Natural killer cell (primary cell): ENCODE measurements around the gene MAPKAP1. TPM values are rescaled to one million over a fixed set of nuclear protein-coding genes. Genes with fewer than 3 reads are reported as not detected.

ENCODE experiments used
- ATAC-seq, 3 donors: fragments of 150-1000 bp in 2 of 3; fragments of 200-7000 bp in 1 of 3; cut with Tn5 transposase; 1 replicate in 1 of 3; 2 replicates in 2 of 3; pipeline ENCODE4 v1.10.0; 2021; ENCODE audit warnings: mild to moderate bottlenecking in 2 of 3, moderate library complexity in 2 of 3
- DNase-seq, 2 donors: peaks; one replicate each; pipeline versions ENCODE4 v3.0.0 to v3.0.0-alpha.2; 2013 to 2021; ENCODE audit warnings: mixed read lengths in 1 of 2
- H3K27ac ChIP-seq: one replicate; pipeline ENCODE4 v1.5.1; 2013; ENCODE audit warnings: mild to moderate bottlenecking, low read length
- H3K27me3 ChIP-seq: one replicate; pipeline ENCODE4 v1.6.1; 2013; ENCODE audit warnings: low read length; ENCODE audit not compliant: control insufficient read depth, insufficient read depth
- H3K36me3 ChIP-seq: one replicate; pipeline ENCODE4 v1.6.1; 2013; ENCODE audit warnings: low read length; ENCODE audit not compliant: control insufficient read depth, insufficient read depth
- H3K4me1 ChIP-seq: one replicate; pipeline ENCODE4 v1.6.1; 2013; ENCODE audit warnings: low read length; ENCODE audit not compliant: control insufficient read depth, insufficient read depth
- H3K4me3 ChIP-seq: one replicate; pipeline ENCODE4 v1.5.1; 2013; ENCODE audit warnings: low read length
- H3K9me3 ChIP-seq: one replicate; pipeline ENCODE4 v1.6.1; 2013; ENCODE audit warnings: low read length; ENCODE audit not compliant: control insufficient read depth, insufficient read depth
- H3K27ac Mint-ChIP-seq, 2 donors: one replicate each; pipeline ENCODE4 v1.8.0; 2022; ENCODE audit warnings: mild to moderate bottlenecking in 2 of 2, mixed read lengths in 2 of 2, moderate library complexity in 1 of 2
- H3K27me3 Mint-ChIP-seq, 2 donors: one replicate each; pipeline ENCODE4 v1.8.0; 2022; ENCODE audit warnings: low read depth in 2 of 2, mixed read lengths in 2 of 2
- H3K36me3 Mint-ChIP-seq: one replicate; pipeline ENCODE4 v1.8.0; 2022; ENCODE audit warnings: mixed read lengths
- H3K4me1 Mint-ChIP-seq, 2 donors: one replicate each; pipeline ENCODE4 v1.8.0; 2022; ENCODE audit warnings: mixed read lengths in 2 of 2
- H3K4me3 Mint-ChIP-seq: one replicate; pipeline ENCODE4 v1.8.0; 2022; ENCODE audit warnings: mild to moderate bottlenecking, moderate library complexity, mixed read lengths
- H3K9me3 Mint-ChIP-seq, 2 donors: one replicate each; pipeline ENCODE4 v1.8.0; 2022; ENCODE audit warnings: mixed read lengths in 2 of 2
- WGBS: methylation state at CpG from one replicate; pipeline ENCODE4 v1.1.7; 2013; ENCODE audit warnings: missing lambda C conversion rate; ENCODE audit not compliant: insufficient coverage; 5-methylcytosine and 5-hydroxymethylcytosine counted together
- intact Hi-C: fragments of 100-400 bp; cut with micrococcal nuclease; formaldehyde crosslinking; loops from one replicate; pipeline ENCODE4 v1.14.2; 2022
- total RNA-seq, 4 donors: library from RNA; stranded (reverse); fragments of 120-200 nt in 1 of 4; gene quantifications; one replicate each; pipeline versions ENCODE4 v1.2.3 to v1.2.4, GENCODE V29; 2013 to 2022
- TF ChIP-seq, protein P1 (sequence below): fragments of 200-600 bp; IDR thresholded peaks from one replicate; pipeline ENCODE4 v1.8.0; 2022; ENCODE audit warnings: antibody characterized with exemption

Gene MAPKAP1
- total RNA-seq, 3 donors from 2014 or later (not counting 1 experiment from before 2014, with no cell fraction given) = 51.1 to 73.0 (median 58.8) TPM

DNA sequence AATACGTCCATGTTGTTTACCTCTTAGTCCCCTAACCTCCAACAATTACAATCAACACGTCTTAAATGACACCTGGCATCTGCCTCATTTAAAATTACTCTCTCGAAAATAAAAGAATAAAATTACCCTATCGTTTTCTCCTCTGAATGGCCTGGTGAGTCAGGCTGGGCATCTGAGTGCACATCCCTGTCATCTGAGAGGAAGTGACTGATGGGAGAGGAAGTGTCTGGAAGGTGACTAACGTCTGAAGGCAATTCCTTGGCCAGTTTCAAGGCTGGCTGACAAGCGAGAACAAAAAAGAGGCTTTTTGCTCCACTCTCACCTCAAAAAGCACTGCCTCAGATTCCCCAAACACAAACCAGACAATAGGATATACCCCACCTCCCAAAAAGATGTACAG is 57.7 kb downstream of the MAPKAP1 start:
- TF ChIP-seq, protein P1, sequence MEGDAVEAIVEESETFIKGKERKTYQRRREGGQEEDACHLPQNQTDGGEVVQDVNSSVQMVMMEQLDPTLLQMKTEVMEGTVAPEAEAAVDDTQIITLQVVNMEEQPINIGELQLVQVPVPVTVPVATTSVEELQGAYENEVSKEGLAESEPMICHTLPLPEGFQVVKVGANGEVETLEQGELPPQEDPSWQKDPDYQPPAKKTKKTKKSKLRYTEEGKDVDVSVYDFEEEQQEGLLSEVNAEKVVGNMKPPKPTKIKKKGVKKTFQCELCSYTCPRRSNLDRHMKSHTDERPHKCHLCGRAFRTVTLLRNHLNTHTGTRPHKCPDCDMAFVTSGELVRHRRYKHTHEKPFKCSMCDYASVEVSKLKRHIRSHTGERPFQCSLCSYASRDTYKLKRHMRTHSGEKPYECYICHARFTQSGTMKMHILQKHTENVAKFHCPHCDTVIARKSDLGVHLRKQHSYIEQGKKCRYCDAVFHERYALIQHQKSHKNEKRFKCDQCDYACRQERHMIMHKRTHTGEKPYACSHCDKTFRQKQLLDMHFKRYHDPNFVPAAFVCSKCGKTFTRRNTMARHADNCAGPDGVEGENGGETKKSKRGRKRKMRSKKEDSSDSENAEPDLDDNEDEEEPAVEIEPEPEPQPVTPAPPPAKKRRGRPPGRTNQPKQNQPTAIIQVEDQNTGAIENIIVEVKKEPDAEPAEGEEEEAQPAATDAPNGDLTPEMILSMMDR = no peak
- peak overlapping the region; percentile 16 to 69 for H3K27ac Mint-ChIP-seq
- Histone ChIP-seq H3K27ac (peak overlapping the region; percentile 68), H3K4me3 (no peak overlapping the region), H3K4me1 (peaks cover 25% of the 10 kb centered on the region), H3K36me3 (peaks cover 4% of the 10 kb centered on the region), H3K27me3 (no peaks in the 10 kb centered on the region), H3K9me3 (no peaks in the 10 kb centered on the region)
- no peaks in the 10 kb centered on the region for H3K27me3 Mint-ChIP-seq
- ATAC-seq (peak in 1 of 3 donors; percentile 44), DNase-seq (peak in 1 of 2 donors; percentile 15)
- no peak overlapping the region for H3K4me3 Mint-ChIP-seq
- intact Hi-C loops = no loop called here
- WGBS = 60% methylated on average over 6 of the region's 6 CpGs
- H3K36me3 Mint-ChIP-seq = no peaks in the 10 kb centered on the region
- peaks cover 47 to 58% of the 10 kb centered on the region in 2 donors for H3K4me1 Mint-ChIP-seq
- H3K9me3 Mint-ChIP-seq = no peaks in the 10 kb centered on the region

GRCh38 chr9:125648294-125648693 is 58.7 kb downstream of the MAPKAP1 start:
- no peaks in the 10 kb centered on the region for H3K27me3 ChIP-seq
- H3K27ac Mint-ChIP-seq = peak overlapping the region; percentile 69 to 97
- no peaks in the 10 kb centered on the region for H3K9me3 ChIP-seq
- no peaks in the 10 kb centered on the region for H3K27me3 Mint-ChIP-seq
- peaks cover 25% of the 10 kb centered on the region for H3K4me1 ChIP-seq
- DNase-seq (no peak), ATAC-seq (no peak)
- H3K36me3 Mint-ChIP-seq = no peaks in the 10 kb centered on the region
- no peak overlapping the region for H3K27ac ChIP-seq
- peaks cover 47 to 54% of the 10 kb centered on the region in 2 donors for H3K4me1 Mint-ChIP-seq
- intact Hi-C loops = no loop called here
- H3K36me3 ChIP-seq = peaks cover under 1% of the 10 kb centered on the region
- H3K4me3 ChIP-seq = no peak overlapping the region
- H3K4me3 Mint-ChIP-seq = no peak overlapping the region
- TF ChIP-seq, protein P1 = no peak
- 96% methylated on average over 1 of the region's 1 CpG for WGBS
- H3K9me3 Mint-ChIP-seq = no peaks in the 10 kb centered on the region

- peaks cover 25% of the 10 kb centered on the region for H3K4me1 ChIP-seq
These were observed 60.3 kb downstream of the MAPKAP1 start for GRCh38 chr9:125646621-125647100.

More at GRCh38 chr9:125646621-125647100, 60.3 kb downstream of the MAPKAP1 start:
- Mint-ChIP-seq H3K36me3 (no peaks in the 10 kb centered on the region), H3K4me1 (peaks cover 47 to 54% of the 10 kb centered on the region in 2 donors), H3K27me3 (no peaks in the 10 kb centered on the region), H3K9me3 (no peaks in the 10 kb centered on the region), H3K27ac (peak overlapping the region; percentile 94 to 97), H3K4me3 (peak overlapping the region; percentile 89)
- Histone ChIP-seq H3K9me3 (no peaks in the 10 kb centered on the region), H3K4me3 (peak overlapping the region; percentile 29), H3K27me3 (no peaks in the 10 kb centered on the region), H3K27ac (peak overlapping the region; percentile 83), H3K36me3 (no peaks in the 10 kb centered on the region)
- ATAC-seq (peak; percentile 49 to 75 (median 55)), DNase-seq (peak in 1 of 2 donors; percentile 31)
- intact Hi-C loops = no loop called here
- TF ChIP-seq, protein P1 = no peak
- WGBS = 4% methylated on average over 5 of the region's 6 CpGs
